Bladder microvascular endothelial cell (primary cell): Measurements from ENCODE around the gene STAT6. TPM values are rescaled to one million over a fixed set of nuclear protein-coding genes. Genes with fewer than 3 reads are reported as not detected.

Experiments
- total RNA-seq: library from RNA; depleted of rRNA; stranded (reverse); fragments of >200 nt; gene quantifications from 2 replicates; pipeline ENCODE4 v1.2.3, GENCODE V29; 2014

STAT6 gene
- 49.7 and 63.9 TPM in 2 replicates for total RNA-seq

GRCh38 chr12:57111031-57111734 lies at the start of gene STAT6:
Gene STAT6, minus strand, starts transcription at chr12:57111362. Its CDS starts 3,084 bp downstream, at chr12:57108278.

GRCh38 chr12:57146961-57147944 lies 36.1 kb upstream of the STAT6 start, which contains the start of gene LRP1-AS:
Gene LRP1-AS, minus strand, starts transcription at chr12:57147619.

GRCh38 chr12:57127726-57128518 lies 16.8 kb upstream of the STAT6 start, which contains the start of gene LRP1:
Gene LRP1, plus strand, starts transcription at chr12:57128483. Its CDS starts 482 bp downstream, at chr12:57128965.

GRCh38 chr12:57088354-57089270 lies 22.6 kb downstream of the STAT6 start, which contains the start of gene NAB2:
Gene NAB2, plus strand, starts transcription at chr12:57089114. Its CDS starts 158 bp downstream, at chr12:57089272.

GRCh38 chr12:57078519-57079404 lies 32.4 kb downstream of the STAT6 start, which contains the start of gene NEMP1:
Gene NEMP1, minus strand, starts transcription at chr12:57078791. Its CDS starts 46 bp downstream, at chr12:57078745.

GRCh38 chr12:57049890-57050289 lies 61.3 kb downstream of the STAT6 start, which contains the start of gene MYO1A:
Gene MYO1A, minus strand, starts transcription at chr12:57050129. Its CDS starts 1,806 bp downstream, at chr12:57048323.

Other genes starting within 250 kb of the STAT6 start
- gene SDR9C7, start 177.0 kb downstream of the STAT6 start, total RNA-seq = not detected in 2 replicates
- gene RDH16, start 153.8 kb downstream of the STAT6 start, total RNA-seq = under 0.01 and 0.19 TPM in 2 replicates
- 4.0 and 10.8 TPM in 2 replicates for gene ZBTB39, start 104.8 kb downstream of the STAT6 start, total RNA-seq
- gene TAC3, start 94.8 kb downstream of the STAT6 start, total RNA-seq = not detected in 2 replicates
- 0.06 TPM in 1 of 2 replicates, not detected in the other for gene MYO1A, start 61.2 kb downstream of the STAT6 start, total RNA-seq
- gene NEMP1, start 32.6 kb downstream of the STAT6 start, total RNA-seq = 6.5 and 12.8 TPM in 2 replicates
- 11.7 and 15.3 TPM in 2 replicates for gene NAB2, start 22.2 kb downstream of the STAT6 start, total RNA-seq
- gene LRP1, start 17.1 kb upstream of the STAT6 start, total RNA-seq = 3.2 and 4.6 TPM in 2 replicates
- gene LRP1-AS, start 36.3 kb upstream of the STAT6 start, total RNA-seq = not detected in 2 replicates
- gene NXPH4, start 105.4 kb upstream of the STAT6 start, total RNA-seq = under 0.01 TPM in 1 of 2 replicates, not detected in the other
- 119 and 184 TPM in 2 replicates for gene SHMT2, start 118.3 kb upstream of the STAT6 start, total RNA-seq
- 0.16 TPM in 1 of 2 replicates, not detected in the other for gene STAC3, start 139.8 kb upstream of the STAT6 start, total RNA-seq